ENCODE data around the gene MYO10. TPM values are rescaled to one million over a fixed set of nuclear protein-coding genes. Genes with fewer than 3 reads are reported as not detected.

MYO10 gene
- total RNA-seq, 4 donors from 2014 or later: 30.6 to 55.9 (median 38.2) TPM

DNA sequence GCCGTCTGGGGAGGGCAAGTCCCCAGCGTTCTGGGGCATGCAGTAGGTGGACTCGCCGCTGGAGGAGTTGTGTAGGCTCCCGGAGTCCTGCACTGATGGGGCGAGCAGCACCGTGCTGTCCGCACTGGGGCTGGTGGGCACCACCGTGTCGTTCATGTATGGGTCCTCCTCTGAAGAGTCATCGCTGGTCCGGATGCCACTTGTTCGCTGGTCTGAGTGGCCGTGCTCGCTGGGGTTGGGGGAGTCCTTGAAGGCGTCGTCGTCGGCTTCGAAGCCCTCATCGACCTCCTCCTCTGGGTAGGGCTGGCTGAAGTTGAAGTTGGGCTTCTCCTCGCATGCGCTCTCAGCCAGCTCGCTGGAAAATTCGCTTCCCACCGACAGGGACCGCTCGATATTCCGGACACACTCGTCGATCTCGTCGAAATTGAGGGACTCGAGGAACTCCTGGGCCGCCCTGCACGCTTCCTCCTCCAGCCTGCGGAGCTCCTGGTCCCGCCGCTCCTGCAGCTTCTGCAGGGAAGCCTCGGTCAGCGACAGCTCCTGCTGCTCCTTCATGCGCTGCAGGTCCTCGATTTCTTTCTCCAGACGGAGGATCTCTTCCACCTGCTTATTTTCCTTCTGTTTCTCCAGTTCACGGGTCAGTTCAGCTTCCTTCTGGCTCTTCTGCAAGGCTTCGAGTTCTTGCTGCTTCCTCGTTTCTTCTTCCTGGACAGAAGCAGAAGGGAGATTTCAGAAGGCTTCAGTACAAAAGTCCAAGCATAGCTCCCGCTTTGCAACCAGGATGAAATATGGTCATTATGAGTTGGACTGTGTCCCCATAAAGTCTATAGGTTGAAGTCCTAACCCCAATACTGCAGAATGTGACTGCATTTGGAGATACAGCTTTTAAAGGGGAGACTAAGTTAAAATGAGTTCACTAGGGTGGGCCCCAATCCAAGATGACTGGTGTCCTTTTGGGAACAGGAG is 234.7 kb downstream of the MYO10 start:
- no peaks in the 10 kb centered on the region for H3K4me1 ChIP-seq
- no peak overlapping the region for H3K27ac ChIP-seq
- no peak overlapping the region for H3K4me3 ChIP-seq
- no peak for TF ChIP-seq POLR2A (IDR thresholded peaks at IDR 0.05)
- TF ChIP-seq, protein P1, sequence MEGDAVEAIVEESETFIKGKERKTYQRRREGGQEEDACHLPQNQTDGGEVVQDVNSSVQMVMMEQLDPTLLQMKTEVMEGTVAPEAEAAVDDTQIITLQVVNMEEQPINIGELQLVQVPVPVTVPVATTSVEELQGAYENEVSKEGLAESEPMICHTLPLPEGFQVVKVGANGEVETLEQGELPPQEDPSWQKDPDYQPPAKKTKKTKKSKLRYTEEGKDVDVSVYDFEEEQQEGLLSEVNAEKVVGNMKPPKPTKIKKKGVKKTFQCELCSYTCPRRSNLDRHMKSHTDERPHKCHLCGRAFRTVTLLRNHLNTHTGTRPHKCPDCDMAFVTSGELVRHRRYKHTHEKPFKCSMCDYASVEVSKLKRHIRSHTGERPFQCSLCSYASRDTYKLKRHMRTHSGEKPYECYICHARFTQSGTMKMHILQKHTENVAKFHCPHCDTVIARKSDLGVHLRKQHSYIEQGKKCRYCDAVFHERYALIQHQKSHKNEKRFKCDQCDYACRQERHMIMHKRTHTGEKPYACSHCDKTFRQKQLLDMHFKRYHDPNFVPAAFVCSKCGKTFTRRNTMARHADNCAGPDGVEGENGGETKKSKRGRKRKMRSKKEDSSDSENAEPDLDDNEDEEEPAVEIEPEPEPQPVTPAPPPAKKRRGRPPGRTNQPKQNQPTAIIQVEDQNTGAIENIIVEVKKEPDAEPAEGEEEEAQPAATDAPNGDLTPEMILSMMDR (IDR thresholded peaks at IDR 0.05): no peak
- TF ChIP-seq EP300 (IDR thresholded peaks at IDR 0.05): no peak
- no peaks in the 10 kb centered on the region for H3K27me3 ChIP-seq
- peaks cover 0 to 34% (median 0%) of the 10 kb centered on the region in 3 donors for H3K36me3 ChIP-seq
- no peak for DNase-seq (ENCODE audit: low spot score in 2 of 2)
- 96 to 97% methylated on average over 46 of the region's 48 CpGs for WGBS, 2 donors
- H3K9me3 ChIP-seq: no peaks in the 10 kb centered on the region

DNA sequence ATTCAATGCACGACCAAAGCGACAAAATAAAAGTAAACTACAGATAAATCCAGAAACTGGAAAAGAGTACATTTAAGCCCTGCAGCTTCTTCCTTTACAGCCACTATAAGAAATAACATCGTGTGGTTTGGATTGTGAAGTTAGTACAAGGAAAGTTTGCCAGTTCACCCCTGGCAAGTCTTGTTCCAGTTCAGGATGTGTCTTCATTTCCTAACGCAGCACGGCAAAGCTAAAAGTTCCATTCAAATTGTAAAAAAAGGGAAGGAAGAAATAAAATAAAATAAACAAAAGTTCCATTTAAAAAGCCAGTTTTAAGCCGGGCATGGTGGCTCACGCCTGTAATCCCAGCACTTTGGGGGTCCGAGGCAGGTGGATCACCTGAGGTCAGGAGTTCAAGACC is 236.0 kb downstream of the MYO10 start:
- no peak for DNase-seq (ENCODE audit: low spot score in 2 of 2)
- Histone ChIP-seq H3K27me3 (no peaks in the 10 kb centered on the region), H3K4me1 (no peaks in the 10 kb centered on the region), H3K9me3 (no peaks in the 10 kb centered on the region), H3K36me3 (peaks cover 0 to 34% (median 0%) of the 10 kb centered on the region in 3 donors), H3K27ac (no peak overlapping the region), H3K4me3 (no peak overlapping the region)
- 71 to 75% methylated on average over 8 of the region's 8 CpGs for WGBS, 2 donors
- TF ChIP-seq EP300 (IDR thresholded peaks at IDR 0.05) (no peak), POLR2A (IDR thresholded peaks at IDR 0.05) (no peak)
- TF ChIP-seq, protein P1 (IDR thresholded peaks at IDR 0.05): no peak

GRCh38 chr5:16695779-16696178 is 240.3 kb downstream of the MYO10 start:
- no peaks in the 10 kb centered on the region for H3K4me1 ChIP-seq
- H3K4me3 ChIP-seq: no peak overlapping the region
- peaks cover 0 to 28% (median 0%) of the 10 kb centered on the region in 3 donors for H3K36me3 ChIP-seq
- TF ChIP-seq, protein P1 (IDR thresholded peaks at IDR 0.05): no peak
- TF ChIP-seq POLR2A (IDR thresholded peaks at IDR 0.05) (no peak), EP300 (IDR thresholded peaks at IDR 0.05) (no peak)
- DNase-seq (ENCODE audit: low spot score in 2 of 2): no peak
- H3K27me3 ChIP-seq: no peaks in the 10 kb centered on the region
- WGBS, 2 donors: 69 to 83% methylated on average over 4 of the region's 4 CpGs
- H3K27ac ChIP-seq: no peak overlapping the region
- no peaks in the 10 kb centered on the region for H3K9me3 ChIP-seq

- TF ChIP-seq EP300 (IDR thresholded peaks at IDR 0.05): no peak
- TF ChIP-seq, protein P1 (IDR thresholded peaks at IDR 0.05): no peak
- no peak for TF ChIP-seq POLR2A (IDR thresholded peaks at IDR 0.05)
- Histone ChIP-seq H3K9me3 (no peaks in the 10 kb centered on the region), H3K36me3 (peaks cover 0 to 20% (median 0%) of the 10 kb centered on the region in 3 donors), H3K4me3 (no peak overlapping the region), H3K4me1 (no peaks in the 10 kb centered on the region), H3K27ac (no peak overlapping the region), H3K27me3 (no peaks in the 10 kb centered on the region)
- DNase-seq (ENCODE audit: low spot score in 2 of 2): no peak
- 57 to 85% methylated on average over 2 of the region's 2 CpGs for WGBS, 2 donors
These were observed 242.2 kb downstream of the MYO10 start for GRCh38 chr5:16693879-16694278.

GRCh38 chr5:16691731-16692130 is 244.4 kb downstream of the MYO10 start:
- Histone ChIP-seq H3K4me3 (no peak overlapping the region), H3K36me3 (peaks cover 0 to 28% (median 0%) of the 10 kb centered on the region in 3 donors), H3K27me3 (no peaks in the 10 kb centered on the region), H3K27ac (no peak overlapping the region), H3K9me3 (no peaks in the 10 kb centered on the region), H3K4me1 (no peaks in the 10 kb centered on the region)
- DNase-seq (ENCODE audit: low spot score in 2 of 2): no peak
- 90 to 91% methylated on average over 3 of the region's 3 CpGs for WGBS, 2 donors
- no peak for TF ChIP-seq EP300 (IDR thresholded peaks at IDR 0.05)
- TF ChIP-seq, protein P1 (IDR thresholded peaks at IDR 0.05): no peak
- TF ChIP-seq POLR2A (IDR thresholded peaks at IDR 0.05): no peak

Measured in tibial nerve (tissue), 4 donors.